Neural crest cell (in vitro differentiated cells): Measurements from ENCODE around the gene BACH2. TPM values are rescaled to one million over a fixed set of nuclear protein-coding genes. Genes with fewer than 3 reads are reported as not detected.
"Not testable (repeated sequence)": the region's sequence is repeated elsewhere in the genome, so short reads cannot be mapped to it uniquely, and the experiment has no call there.

Experiments
- DNase-seq: peaks from one replicate; pipeline ENCODE4 v3.0.0; 2021; ENCODE audit warnings: low read depth, mixed read lengths, low spot score
- H3K27ac Mint-ChIP-seq: one replicate; pipeline ENCODE4 v1.8.0; 2021; ENCODE audit warnings: mild to moderate bottlenecking, mixed read lengths; ENCODE audit not compliant: unreplicated experiment
- H3K27me3 Mint-ChIP-seq: 2 replicates; pipeline ENCODE4 v1.8.0; 2021; ENCODE audit warnings: low read depth, mild to moderate bottlenecking, mixed read lengths
- H3K36me3 Mint-ChIP-seq: 2 replicates; pipeline ENCODE4 v1.8.0; 2021; ENCODE audit warnings: low read depth, mild to moderate bottlenecking, mixed read lengths
- H3K4me1 Mint-ChIP-seq: 2 replicates; pipeline ENCODE4 v1.8.0; 2021; ENCODE audit warnings: mixed read lengths
- H3K4me3 Mint-ChIP-seq: one replicate; pipeline ENCODE4 v1.8.0; 2021; ENCODE audit warnings: mild to moderate bottlenecking, mixed read lengths
- H3K9me3 Mint-ChIP-seq: 2 replicates; pipeline ENCODE4 v1.8.0; 2021; ENCODE audit warnings: mixed read lengths
- total RNA-seq: library from RNA; stranded (reverse); gene quantifications from 2 replicates; pipeline ENCODE4 v1.2.1, GENCODE V29; 2021
- TF ChIP-seq, protein P1 (sequence below): fragments of 200-600 bp; sonication (generic); conservative IDR thresholded peaks from 2 replicates; pipeline ENCODE4 v1.5.0; 2021; ENCODE audit warnings: antibody characterized with exemption, mild to moderate bottlenecking

The BACH2 gene
- total RNA-seq, 1 donor from 2014 or later: 13.1 TPM

DNA sequence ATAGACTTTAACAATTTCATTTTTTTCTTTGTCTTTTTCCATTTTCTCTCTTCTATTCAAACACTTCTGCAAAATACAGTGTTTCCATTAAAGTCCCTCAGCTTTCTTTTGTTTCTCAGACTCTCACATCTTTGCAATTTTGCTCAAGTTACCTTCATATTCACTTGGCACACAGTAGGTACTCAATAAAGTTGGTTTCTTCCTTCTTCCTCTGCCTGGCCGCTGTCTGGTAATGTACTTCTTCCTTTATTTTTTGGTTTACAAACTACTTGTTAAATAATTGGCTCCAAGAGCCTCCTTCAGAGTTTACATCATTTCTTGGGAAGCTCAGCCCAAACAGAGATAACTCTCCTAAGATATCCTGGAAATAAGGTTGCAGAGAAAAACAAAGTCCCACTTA lies 321.3 kb downstream of the BACH2 start:
- no peaks in the 10 kb centered on the region for H3K27me3 Mint-ChIP-seq
- no peak overlapping the region for H3K4me3 Mint-ChIP-seq
- H3K36me3 Mint-ChIP-seq: no peaks in the 10 kb centered on the region
- H3K9me3 Mint-ChIP-seq: no peaks in the 10 kb centered on the region
- H3K4me1 Mint-ChIP-seq: peaks cover 18% of the 10 kb centered on the region
- TF ChIP-seq, protein P1, sequence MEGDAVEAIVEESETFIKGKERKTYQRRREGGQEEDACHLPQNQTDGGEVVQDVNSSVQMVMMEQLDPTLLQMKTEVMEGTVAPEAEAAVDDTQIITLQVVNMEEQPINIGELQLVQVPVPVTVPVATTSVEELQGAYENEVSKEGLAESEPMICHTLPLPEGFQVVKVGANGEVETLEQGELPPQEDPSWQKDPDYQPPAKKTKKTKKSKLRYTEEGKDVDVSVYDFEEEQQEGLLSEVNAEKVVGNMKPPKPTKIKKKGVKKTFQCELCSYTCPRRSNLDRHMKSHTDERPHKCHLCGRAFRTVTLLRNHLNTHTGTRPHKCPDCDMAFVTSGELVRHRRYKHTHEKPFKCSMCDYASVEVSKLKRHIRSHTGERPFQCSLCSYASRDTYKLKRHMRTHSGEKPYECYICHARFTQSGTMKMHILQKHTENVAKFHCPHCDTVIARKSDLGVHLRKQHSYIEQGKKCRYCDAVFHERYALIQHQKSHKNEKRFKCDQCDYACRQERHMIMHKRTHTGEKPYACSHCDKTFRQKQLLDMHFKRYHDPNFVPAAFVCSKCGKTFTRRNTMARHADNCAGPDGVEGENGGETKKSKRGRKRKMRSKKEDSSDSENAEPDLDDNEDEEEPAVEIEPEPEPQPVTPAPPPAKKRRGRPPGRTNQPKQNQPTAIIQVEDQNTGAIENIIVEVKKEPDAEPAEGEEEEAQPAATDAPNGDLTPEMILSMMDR: no peak
- DNase-seq: no peak
- H3K27ac Mint-ChIP-seq: no peak overlapping the region

DNA sequence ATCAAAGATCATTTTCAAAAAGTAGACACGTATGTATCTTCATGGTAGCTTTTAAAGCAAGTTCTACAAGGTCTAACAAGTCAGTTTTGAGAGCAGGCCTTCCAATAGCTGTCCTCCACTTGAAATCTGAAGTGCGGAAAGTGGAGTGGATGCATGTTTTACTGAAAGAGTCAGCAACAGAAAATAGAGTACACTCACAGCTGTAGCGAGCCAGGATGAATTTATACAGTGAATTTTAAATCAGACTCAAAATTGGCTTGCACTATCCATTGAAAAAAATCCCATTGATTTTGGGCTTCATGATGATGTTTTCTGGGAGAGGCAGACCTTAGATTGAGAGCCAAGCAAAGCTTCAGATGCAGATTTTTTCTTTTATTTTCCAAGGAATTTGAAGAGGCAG lies 321.8 kb downstream of the BACH2 start:
- Mint-ChIP-seq H3K4me3 (no peak overlapping the region), H3K27ac (no peak overlapping the region), H3K4me1 (peaks cover 18% of the 10 kb centered on the region), H3K27me3 (no peaks in the 10 kb centered on the region), H3K9me3 (no peaks in the 10 kb centered on the region), H3K36me3 (no peaks in the 10 kb centered on the region)
- TF ChIP-seq, protein P1: no peak
- DNase-seq: no peak

DNA sequence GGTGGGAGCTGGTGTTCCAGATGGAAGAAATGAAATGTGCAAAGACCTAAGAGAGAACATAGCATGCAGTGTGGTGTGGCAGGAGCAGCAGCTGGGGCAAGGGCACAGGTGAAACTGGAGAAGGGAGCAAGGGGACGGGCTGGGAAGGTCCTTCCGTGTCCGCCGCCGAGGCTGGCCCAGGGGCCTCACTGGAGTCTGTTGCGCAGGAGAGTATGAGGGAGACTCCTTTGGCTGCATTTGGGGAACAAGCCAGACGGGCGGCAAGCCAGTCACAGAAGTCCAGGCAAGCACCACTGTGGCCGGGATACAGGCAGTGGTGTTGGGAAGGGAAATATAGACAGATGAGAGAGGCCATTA lies 324.6 kb downstream of the BACH2 start:
- Mint-ChIP-seq H3K4me1 (peaks cover 18% of the 10 kb centered on the region), H3K36me3 (no peaks in the 10 kb centered on the region), H3K27ac (no peak overlapping the region), H3K4me3 (no peak overlapping the region), H3K9me3 (no peaks in the 10 kb centered on the region), H3K27me3 (no peaks in the 10 kb centered on the region)
- TF ChIP-seq, protein P1: no peak
- no peak for DNase-seq

DNA sequence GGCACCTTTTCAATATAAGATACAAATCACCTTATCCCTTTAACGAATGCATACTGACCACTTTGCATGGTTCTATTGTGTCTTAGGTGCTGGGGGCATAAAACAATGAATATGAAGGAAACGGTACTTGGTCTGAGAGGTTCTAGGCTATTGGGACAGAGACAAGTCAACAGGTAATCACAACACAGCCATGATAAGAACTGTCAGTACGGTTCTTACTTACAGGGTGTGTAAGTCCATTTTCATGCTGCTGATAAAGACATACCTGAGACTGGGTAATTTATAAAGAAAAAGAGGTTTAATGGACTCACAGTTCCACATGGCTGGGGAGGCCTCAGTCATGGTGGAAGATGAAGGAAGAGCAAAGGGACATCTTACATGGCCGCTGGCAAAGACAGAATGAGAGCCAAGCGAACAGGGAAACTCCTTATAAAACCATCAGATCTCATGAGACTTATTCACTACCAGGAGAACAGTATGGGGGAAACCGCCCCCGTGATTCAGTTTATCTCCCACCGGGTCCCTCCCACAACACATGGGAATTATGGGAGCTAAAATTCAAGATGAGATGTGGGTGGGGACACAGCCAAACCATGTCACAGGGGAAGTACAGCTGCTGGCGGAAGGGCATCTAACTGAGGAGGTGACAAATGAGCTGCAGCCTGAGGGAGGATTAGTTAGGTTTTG lies 325.2 kb downstream of the BACH2 start:
- not testable (repeated sequence) for H3K4me3 Mint-ChIP-seq, DNase-seq, H3K9me3 Mint-ChIP-seq, H3K36me3 Mint-ChIP-seq, H3K27me3 Mint-ChIP-seq, H3K27ac Mint-ChIP-seq
- H3K4me1 Mint-ChIP-seq: peaks cover 12% of the 10 kb centered on the region

DNA sequence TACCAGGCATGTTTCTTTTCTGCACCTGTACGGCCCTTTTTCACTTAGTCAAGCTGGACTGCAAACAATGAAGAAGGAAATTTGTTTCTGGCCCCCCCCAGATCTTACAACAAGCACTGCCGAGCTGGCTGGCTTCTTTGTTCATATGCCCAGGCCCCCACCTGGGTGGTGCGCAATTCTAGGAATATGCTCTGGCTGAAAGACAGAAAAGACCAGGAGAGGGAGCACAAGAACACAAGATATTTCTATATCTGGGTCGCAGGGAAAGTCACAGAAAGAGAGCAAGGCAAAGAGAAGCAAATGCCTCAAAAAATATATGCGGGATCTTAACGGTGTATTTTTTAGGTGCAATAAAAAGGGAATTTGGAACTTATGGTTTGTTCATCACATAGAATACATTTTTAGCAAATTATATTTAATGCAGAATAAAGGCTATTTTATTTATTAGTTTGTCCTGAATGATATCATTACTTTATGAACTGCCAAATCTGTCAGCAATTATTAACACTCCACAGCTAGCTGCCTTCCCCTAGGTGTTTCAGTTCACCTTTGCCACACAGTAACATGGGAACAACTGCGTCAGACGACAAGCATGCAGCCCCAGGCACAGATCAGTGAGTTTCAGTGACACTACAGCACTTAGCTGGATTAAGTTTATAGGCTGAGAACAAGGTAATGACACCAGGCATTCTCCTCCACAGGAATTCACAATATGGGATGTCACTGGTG lies 325.9 kb downstream of the BACH2 start:
- H3K36me3 Mint-ChIP-seq: no peaks in the 10 kb centered on the region
- peak; percentile 33 for DNase-seq
- no peak overlapping the region for H3K4me3 Mint-ChIP-seq
- no peaks in the 10 kb centered on the region for H3K9me3 Mint-ChIP-seq
- H3K4me1 Mint-ChIP-seq: peaks cover 5% of the 10 kb centered on the region
- H3K27me3 Mint-ChIP-seq: no peaks in the 10 kb centered on the region
- no peak overlapping the region for H3K27ac Mint-ChIP-seq
- TF ChIP-seq, protein P1: peak; percentile 72

DNA sequence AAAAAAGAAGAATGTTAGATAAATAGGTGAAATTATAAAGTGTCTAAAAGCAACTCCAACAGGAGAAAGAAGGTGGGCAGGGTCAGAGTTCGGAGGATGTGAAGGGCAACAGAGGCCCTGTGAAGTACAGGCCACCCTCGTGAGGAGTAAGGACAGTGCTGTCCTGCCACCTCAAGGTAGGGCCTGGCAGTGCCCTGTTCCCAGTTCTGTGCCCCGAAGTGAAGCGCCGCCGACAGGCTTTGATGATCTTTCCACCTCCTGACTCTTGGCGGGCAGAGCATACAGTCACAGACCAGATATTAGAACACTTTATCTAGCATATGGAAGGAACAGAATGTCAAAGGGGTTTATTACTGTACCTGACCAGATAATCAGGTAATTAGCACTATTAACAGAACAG lies 326.6 kb downstream of the BACH2 start:
- no peak overlapping the region for H3K27ac Mint-ChIP-seq
- no peak overlapping the region for H3K4me3 Mint-ChIP-seq
- H3K27me3 Mint-ChIP-seq: no peaks in the 10 kb centered on the region
- DNase-seq: no peak
- no peaks in the 10 kb centered on the region for H3K9me3 Mint-ChIP-seq
- TF ChIP-seq, protein P1: no peak
- no peaks in the 10 kb centered on the region for H3K36me3 Mint-ChIP-seq
- no peaks in the 10 kb centered on the region for H3K4me1 Mint-ChIP-seq
